ENCODE results near the gene ZNF570.

The ZNF570 gene

GRCh38 chr19:37468961-37469777, at the start of gene ZNF570:
ZNF570 (plus strand) TSS chr19:37469356; CDS start chr19:37470355, 999 bp downstream.
- DNase-seq (ENCODE audit: low read depth in 3 of 3), result peak; percentile 64 to 81 (median 77)

- no peak for DNase-seq (ENCODE audit: low read depth in 3 of 3)
Observed at GRCh38 chr19:37452500-37453245, 16.5 kb upstream of the ZNF570 start.

GRCh38 chr19:37466277-37466797, 2.8 kb upstream of the ZNF570 start:
- DNase-seq (ENCODE audit: low read depth in 3 of 3), result no peak

GRCh38 chr19:37466798-37467607, 2.2 kb upstream of the ZNF570 start, which contains the start of gene ZNF569:
ZNF569 (minus strand) TSS chr19:37467444; CDS start chr19:37444921, 22,523 bp downstream.
- DNase-seq (ENCODE audit: low read depth in 3 of 3), result peak; percentile 70 to 83 (median 79)

GRCh38 chr19:37467608-37468090, 1.5 kb upstream of the ZNF570 start:
- DNase-seq (ENCODE audit: low read depth in 3 of 3), result no peak

- no peak for DNase-seq (ENCODE audit: low read depth in 3 of 3)
Observed at GRCh38 chr19:37470216-37470615, 1.1 kb downstream of the ZNF570 start.

- DNase-seq (ENCODE audit: low read depth in 3 of 3), result no peak
Observed at GRCh38 chr19:37472165-37472564, 3.0 kb downstream of the ZNF570 start.

GRCh38 chr19:37484406-37485168, 15.4 kb downstream of the ZNF570 start:
- DNase-seq (ENCODE audit: low read depth in 3 of 3), result no peak

- no peak for DNase-seq (ENCODE audit: low read depth in 3 of 3)
Observed at GRCh38 chr19:37492213-37492612, 23.1 kb downstream of the ZNF570 start.

- no peak for DNase-seq (ENCODE audit: low read depth in 3 of 3)
Observed at GRCh38 chr19:37505958-37506386, 36.8 kb downstream of the ZNF570 start.

GRCh38 chr19:37506387-37507166, 37.4 kb downstream of the ZNF570 start, which contains the start of gene ZNF793:
ZNF793 (plus strand) TSS chr19:37506939; CDS start chr19:37523440, 16,501 bp downstream.
- peak; percentile 47 to 72 (median 62) for DNase-seq (ENCODE audit: low read depth in 3 of 3)

- DNase-seq (ENCODE audit: low read depth in 3 of 3), result no peak
Observed at GRCh38 chr19:37507167-37507464, 38.0 kb downstream of the ZNF570 start.

GRCh38 chr19:37511186-37511585, 42.0 kb downstream of the ZNF570 start:
- DNase-seq (ENCODE audit: low read depth in 3 of 3), result no peak

GRCh38 chr19:37511821-37512220, 42.7 kb downstream of the ZNF570 start:
- DNase-seq (ENCODE audit: low read depth in 3 of 3), result no peak

GRCh38 chr19:37513397-37513796, 44.2 kb downstream of the ZNF570 start:
- no peak for DNase-seq (ENCODE audit: low read depth in 3 of 3)

GRCh38 chr19:37519890-37520289, 50.7 kb downstream of the ZNF570 start:
- no peak for DNase-seq (ENCODE audit: low read depth in 3 of 3)

- DNase-seq (ENCODE audit: low read depth in 3 of 3), result no peak
Observed at GRCh38 chr19:37537391-37537947, 68.3 kb downstream of the ZNF570 start.

Measured in stimulated activated CD4-positive, alpha-beta T cell treated with anti-CD3 and anti-CD28 coated beads, TNF-alpha, amount 100 ng/mL, for 48 hours (primary cell).